Retinal pigment epithelial cell (primary cell): Measurements from ENCODE around the gene SDHAF2.
"Not testable (repeated sequence)": the region's sequence is repeated elsewhere in the genome, so short reads cannot be mapped to it uniquely, and the experiment has no call there.

Experiments used
- DNase-seq: peaks from one replicate; pipeline ENCODE4 v3.0.0-alpha.2; 2010; ENCODE audit warnings: low read depth
- H3K4me3 ChIP-seq: 2 replicates; pipeline ENCODE4 v1.5.1; 2011; ENCODE audit warnings: mild to moderate bottlenecking, low read length, control low read depth, moderate library complexity
- CTCF ChIP-seq: conservative IDR thresholded peaks from 2 replicates; pipeline ENCODE4 v1.5.1; 2011; ENCODE audit warnings: low read depth, low read length, control low read depth, inconsistent platforms

Gene SDHAF2

GRCh38 chr11:61460986-61461385, 31.1 kb downstream of the SDHAF2 start:
- DNase-seq: no peak
- no peak overlapping the region for H3K4me3 ChIP-seq
- TF ChIP-seq CTCF: peak; percentile 2

- not testable (repeated sequence) for DNase-seq, H3K4me3 ChIP-seq
Observed at GRCh38 chr11:61467602-61468001, 37.7 kb downstream of the SDHAF2 start.

- H3K4me3 ChIP-seq: no peak overlapping the region
- no peak for TF ChIP-seq CTCF
- no peak for DNase-seq
Observed at GRCh38 chr11:61468002-61468401, 38.1 kb downstream of the SDHAF2 start.

- DNase-seq: no peak
Observed at GRCh38 chr11:61472282-61472681, 42.4 kb downstream of the SDHAF2 start.

GRCh38 chr11:61472868-61473267, 42.9 kb downstream of the SDHAF2 start:
- DNase-seq: no peak
- no peak for TF ChIP-seq CTCF
- H3K4me3 ChIP-seq: no peak overlapping the region

More at GRCh38 chr11:61472282-61472681, 42.4 kb downstream of the SDHAF2 start:
- TF ChIP-seq CTCF: no peak
- no peak overlapping the region for H3K4me3 ChIP-seq

- H3K4me3 ChIP-seq: no peak overlapping the region
- no peak for TF ChIP-seq CTCF
- DNase-seq: no peak
Observed at GRCh38 chr11:61473370-61474012, 43.6 kb downstream of the SDHAF2 start.

GRCh38 chr11:61474013-61474643, 44.2 kb downstream of the SDHAF2 start:
- no peak for DNase-seq
- H3K4me3 ChIP-seq: no peak overlapping the region
- TF ChIP-seq CTCF: no peak
